HK-2 (cell line): Measurements from ENCODE around the gene PCSK5.
"Not testable (repeated sequence)": the region's sequence is repeated elsewhere in the genome, so short reads cannot be mapped to it uniquely, and the experiment has no call there.

Source experiments
- DNase-seq: peaks from one replicate; pipeline ENCODE4 v3.0.0-alpha.2; 2018; ENCODE audit not compliant: unreplicated experiment

Gene PCSK5

GRCh38 chr9:75890472-75891276 lies at the start of gene PCSK5:
Gene PCSK5, plus strand, starts transcription at chr9:75890673. Its CDS starts 509 bp downstream, at chr9:75891182.
- DNase-seq: peak; percentile 54

GRCh38 chr9:75844321-75844720 lies 46.2 kb upstream of the PCSK5 start:
- no peak for DNase-seq

DNA sequence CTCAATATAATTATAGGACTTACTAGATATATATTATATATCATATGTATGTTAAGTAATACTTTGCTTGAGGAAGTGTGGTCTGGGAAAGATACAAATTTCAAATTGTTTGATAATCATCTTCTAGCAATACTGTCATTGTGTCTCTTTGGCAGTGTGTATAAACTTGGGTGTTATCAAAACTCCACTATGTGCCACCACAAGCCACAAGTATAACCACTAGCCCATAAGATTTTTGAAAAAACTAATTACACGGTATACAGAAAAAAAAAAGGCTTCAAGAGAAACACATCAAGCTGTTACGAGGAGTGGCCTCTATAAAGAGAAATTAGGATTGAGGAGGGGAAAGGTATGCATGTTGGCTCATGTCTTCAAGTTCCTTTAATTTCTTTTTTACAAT lies 44.7 kb upstream of the PCSK5 start:
- DNase-seq: no peak

DNA sequence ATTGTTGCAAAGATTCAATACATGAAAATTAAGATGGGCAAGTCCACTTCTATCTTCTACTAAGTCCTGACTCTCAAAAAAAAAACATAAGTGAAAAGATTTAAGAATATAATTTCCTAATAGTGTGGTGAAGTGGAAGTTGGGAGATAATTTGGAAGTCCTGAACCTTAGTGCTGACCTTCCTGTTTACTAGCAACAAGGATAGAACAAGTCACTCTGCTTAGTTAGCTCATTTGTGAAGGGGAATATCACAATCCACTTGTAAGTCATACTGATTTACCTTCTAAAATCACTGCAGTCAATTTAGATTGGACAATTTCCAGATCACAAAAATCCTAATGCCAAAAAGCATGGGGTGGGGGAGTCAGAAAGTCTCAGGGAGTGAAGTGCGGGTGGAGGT lies 43.4 kb upstream of the PCSK5 start:
- DNase-seq: no peak

- DNase-seq: no peak
These were observed 39.8 kb upstream of the PCSK5 start for GRCh38 chr9:75850459-75851200.

DNA sequence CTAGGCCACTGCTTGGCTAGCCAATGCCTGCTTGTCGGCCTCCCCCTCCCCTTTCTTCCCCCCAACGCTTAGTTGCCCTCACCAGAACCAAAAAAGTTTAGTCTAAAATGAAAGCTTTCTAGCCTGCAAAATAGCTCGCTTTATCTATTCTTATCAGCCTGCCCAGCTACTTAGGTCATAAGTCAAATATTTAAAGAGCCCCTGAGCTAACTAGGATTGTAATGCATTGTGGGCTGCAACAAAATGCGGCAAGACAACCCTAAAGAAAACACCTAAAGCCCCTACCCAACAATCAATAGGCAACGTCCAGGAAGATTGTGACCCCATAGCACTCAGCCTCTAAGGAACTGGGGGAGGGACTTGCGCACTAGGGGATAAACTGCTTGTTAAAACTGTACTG lies 38.6 kb upstream of the PCSK5 start:
- DNase-seq: no peak

DNA sequence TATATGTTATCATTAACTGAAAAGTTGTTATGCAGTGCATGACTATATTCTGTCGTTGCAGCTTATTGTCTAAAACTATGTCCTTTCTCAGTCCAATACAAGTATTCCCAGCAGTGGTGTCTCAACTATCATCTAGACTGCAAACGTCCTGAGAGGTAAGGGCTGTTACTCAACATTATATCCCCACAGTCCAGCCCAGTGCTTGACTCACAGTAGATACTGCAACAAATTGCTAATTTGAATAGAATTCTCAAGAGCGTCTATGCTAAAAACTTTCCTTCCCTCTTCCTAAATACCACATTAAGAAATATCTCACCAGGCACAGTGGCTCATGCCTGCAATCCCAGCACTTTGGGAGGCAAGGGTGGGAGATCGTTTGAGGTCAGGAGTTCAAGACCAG lies 37.7 kb upstream of the PCSK5 start:
- DNase-seq: no peak

DNA sequence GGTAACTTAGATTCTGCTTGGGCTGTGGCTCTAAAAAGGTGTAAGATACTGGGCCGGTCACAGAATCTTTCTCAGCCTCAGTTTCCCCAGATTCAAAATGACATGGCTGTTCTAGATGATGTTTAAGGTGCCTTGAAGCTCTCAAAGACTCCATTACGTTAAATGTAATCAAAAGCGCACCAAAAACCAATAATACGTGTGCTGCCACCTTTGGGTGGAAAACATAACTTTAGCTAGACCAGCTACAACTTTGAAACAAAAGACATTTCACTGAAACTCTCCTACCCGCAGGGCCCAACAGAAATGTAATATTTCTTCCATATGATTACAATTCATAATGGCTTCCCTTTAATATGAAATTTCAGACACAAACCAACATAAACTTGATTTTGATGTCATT lies 35.0 kb upstream of the PCSK5 start:
- no peak for DNase-seq

GRCh38 chr9:75858497-75859092 lies 31.9 kb upstream of the PCSK5 start:
- no peak for DNase-seq

- no peak for DNase-seq
These were observed 26.2 kb upstream of the PCSK5 start for GRCh38 chr9:75864266-75864665.

DNA sequence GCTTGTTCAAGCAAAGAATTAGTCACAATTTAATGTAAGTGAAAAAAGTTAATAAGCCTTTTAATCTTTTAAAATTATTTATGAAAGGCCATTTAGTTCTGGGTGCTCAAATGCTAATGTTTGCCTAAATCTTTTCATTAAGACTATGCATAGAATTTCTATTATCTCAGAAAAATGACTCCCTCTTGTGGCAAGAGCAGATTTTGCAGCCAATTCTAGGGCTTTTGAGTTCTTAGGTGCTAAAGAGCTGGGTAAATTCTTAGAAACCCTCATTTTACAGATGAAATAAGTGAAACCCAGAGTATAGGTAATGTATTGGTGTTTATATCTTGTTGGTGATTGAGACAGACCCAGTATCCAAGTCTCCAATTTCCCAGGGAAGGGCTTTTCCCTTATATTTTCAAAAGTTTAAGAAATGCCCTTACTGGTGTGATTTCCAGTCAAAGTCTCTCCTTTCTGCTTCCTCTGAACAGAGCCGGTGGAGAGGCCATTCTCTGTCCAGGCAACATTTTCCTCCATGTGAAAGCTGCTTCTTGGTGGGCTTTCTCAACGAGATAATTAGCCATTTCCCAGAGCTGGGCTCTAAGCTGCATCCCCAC lies 24.1 kb upstream of the PCSK5 start:
- DNase-seq: peak; percentile 0

GRCh38 chr9:75868526-75868925 lies 21.9 kb upstream of the PCSK5 start:
- not testable (repeated sequence) for DNase-seq

DNA sequence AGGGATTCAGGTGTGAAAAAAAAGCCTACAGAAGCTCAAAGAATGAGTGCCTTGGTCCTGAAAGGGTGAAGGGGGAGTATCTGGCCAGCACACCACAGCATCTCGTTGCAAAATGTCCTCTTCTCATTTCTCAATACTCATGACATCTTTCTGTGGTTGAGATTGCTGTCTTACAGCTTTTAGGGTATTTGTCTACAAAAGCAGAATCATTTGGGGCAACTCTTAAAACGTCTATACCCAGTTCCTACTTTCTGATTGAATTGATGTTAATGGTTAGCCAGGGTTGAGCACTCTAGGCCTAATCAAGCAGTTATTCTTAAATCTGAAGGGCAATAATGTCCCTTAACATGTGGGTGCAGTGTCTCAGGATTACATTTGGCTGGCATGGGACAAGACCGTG lies 21.2 kb upstream of the PCSK5 start:
- no peak for DNase-seq

DNA sequence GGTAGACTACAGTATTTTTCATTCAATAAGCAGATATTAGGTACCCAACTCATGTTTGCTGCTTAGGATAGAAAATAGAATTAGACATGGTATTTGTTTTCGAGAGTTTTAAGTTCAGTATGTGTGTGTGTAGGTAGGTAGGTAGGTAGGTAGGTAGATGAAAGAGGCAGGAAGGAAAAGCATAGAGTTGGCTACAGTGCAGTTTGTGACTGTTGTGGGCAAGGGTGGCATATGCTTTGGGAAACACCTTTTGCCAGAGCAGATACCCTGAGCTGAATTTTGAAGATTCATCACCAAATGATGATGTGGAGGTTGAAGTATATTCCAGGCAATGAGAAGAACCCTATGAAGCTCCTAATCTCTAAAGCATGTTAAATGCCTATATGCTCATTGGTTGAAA lies 20.0 kb upstream of the PCSK5 start:
- no peak for DNase-seq

- no peak for DNase-seq
These were observed 18.8 kb upstream of the PCSK5 start for GRCh38 chr9:75871624-75872023.

DNA sequence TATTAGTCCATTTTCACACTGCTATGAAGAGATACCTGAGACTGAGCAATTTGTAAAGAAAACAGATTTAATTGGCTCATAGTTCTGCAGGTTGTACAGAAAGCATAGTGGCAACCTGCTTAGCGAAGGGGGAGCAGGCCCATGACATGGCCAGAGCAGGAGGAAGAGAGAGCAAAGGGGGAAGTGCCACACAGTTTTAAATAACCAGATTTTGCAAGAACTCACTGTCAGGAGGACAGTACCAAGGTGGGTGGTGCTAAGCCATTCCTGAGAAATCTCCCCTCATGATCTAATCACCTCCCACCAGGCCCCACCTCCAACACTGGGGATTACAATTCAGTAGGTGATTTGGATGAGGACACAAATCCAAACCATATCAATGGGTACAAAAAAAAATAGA lies 16.8 kb upstream of the PCSK5 start:
- DNase-seq: no peak

- no peak for DNase-seq
These were observed 13.4 kb upstream of the PCSK5 start for GRCh38 chr9:75876999-75877640.

- no peak for DNase-seq
These were observed 12.0 kb upstream of the PCSK5 start for GRCh38 chr9:75878488-75878860.

DNA sequence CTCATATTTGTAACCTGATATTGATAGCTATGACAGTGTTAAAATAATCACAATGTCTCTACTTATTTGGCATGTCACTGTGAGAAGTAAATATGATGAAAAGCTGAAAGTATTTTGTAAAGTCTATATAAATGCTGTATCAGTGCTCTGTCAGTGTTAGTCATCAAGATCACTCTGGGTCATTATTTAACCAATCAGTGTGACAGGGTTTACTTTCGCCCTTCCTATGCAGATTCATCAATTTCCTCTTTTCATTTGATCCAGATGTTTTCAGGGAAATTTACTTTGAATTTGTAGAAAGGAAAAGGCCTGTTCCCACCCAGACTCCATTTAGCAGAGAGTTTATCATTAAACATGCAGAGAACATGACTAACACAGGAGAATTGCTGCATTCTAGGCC lies 9.9 kb upstream of the PCSK5 start:
- no peak for DNase-seq

DNA sequence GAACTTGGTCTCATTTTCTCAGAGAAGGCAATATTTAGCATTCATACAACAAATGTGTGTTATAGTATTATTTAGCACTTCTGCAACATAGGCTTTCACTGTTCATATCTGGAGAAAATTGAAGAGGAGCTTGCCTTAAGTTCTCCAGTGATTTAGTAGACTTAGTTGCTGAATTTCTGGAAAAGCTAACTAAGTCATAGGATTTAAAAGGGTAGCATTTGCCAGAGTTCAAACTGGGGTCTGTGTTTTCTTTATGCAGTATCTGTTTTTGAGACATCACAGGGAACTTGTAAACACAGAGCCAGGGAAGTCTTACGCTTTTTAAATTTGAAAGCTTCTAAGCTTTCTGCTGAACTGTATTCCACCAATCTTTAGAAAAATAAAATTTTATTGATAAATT lies 8.7 kb upstream of the PCSK5 start:
- DNase-seq: no peak

DNA sequence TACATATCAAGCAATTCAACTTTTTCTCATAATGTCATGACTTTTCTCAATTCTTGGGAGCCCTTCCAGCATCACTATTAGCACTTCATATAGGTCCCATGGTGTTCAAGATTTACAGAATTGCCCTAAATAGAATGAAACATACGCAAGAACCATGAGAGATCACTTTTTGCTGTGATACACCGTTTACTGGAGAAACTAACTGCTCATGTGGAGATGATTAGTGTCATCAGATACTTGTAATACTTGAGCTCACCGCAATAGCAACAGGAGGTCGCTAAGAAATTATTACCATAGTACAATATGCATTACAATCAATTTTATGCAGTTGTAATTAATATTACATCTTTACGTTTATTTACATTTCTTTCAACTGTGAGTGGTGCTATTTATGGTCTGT lies 4.8 kb upstream of the PCSK5 start:
- DNase-seq: no peak

DNA sequence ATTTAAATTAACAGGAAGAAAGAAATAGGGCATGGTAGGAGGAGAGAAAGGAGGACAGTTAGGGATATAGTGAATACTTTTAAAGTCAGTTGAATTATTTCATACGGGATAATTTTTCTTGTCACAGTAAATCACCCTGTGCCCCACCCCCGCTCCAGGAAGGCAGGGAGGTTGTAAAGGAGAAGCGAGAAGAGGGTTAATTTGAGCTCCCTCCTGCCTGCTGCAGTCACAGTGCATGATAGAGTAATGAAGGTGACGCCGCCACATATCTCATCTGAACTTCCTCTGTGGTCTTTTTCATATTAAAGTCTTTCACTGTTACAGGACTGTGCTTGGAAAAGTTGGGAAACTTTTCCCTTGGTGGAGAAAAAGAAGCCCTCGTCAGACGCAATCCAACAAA lies 896 bp upstream of the PCSK5 start:
- DNase-seq: no peak
